SK-N-SH (cell line): ENCODE results near the gene MT1H.

Experiments used
- EP300 ChIP-seq, 2 experiments: IDR thresholded peaks; 2 replicates each; pipeline versions ENCODE4 v1.4.0 to v1.6.1; 2012; ENCODE audit warnings: borderline replicate concordance in 1 of 2, low read depth in 1 of 2, low read length in 1 of 2
- JUND ChIP-seq: IDR thresholded peaks from 2 replicates; pipeline ENCODE4 v1.4.0; 2012
- MAX ChIP-seq: IDR thresholded peaks from 2 replicates; pipeline ENCODE4 v1.4.0; 2012; ENCODE audit warnings: low read depth
- MXI1 ChIP-seq: IDR thresholded peaks from 2 replicates; pipeline ENCODE4 v1.6.1; 2012; ENCODE audit warnings: mild to moderate bottlenecking, low read depth, low read length, improper control_type of control experiment
- RFX5 ChIP-seq: IDR thresholded peaks from 2 replicates; pipeline ENCODE4 v1.6.1; 2012; ENCODE audit warnings: mild to moderate bottlenecking, improper control_type of control experiment, low read length
- RXRA ChIP-seq: IDR thresholded peaks from 2 replicates; pipeline ENCODE4 v1.4.0; 2012; ENCODE audit warnings: low read depth, mild to moderate bottlenecking, borderline replicate concordance
- SIN3A ChIP-seq: IDR thresholded peaks from 2 replicates; pipeline ENCODE4 v1.6.1; 2012; ENCODE audit warnings: low read depth, mild to moderate bottlenecking, low read length, moderate library complexity, borderline replicate concordance
- SMC3 ChIP-seq: IDR thresholded peaks from 2 replicates; pipeline ENCODE4 v1.6.1; 2012; ENCODE audit warnings: low read depth, low read length, improper control_type of control experiment
- USF2 ChIP-seq: fragments of 150-350 bp; IDR thresholded peaks from 2 replicates; pipeline ENCODE4 v1.6.1; 2017; ENCODE audit warnings: antibody characterized with exemption, low read length, low read depth, borderline replicate concordance
- YY1 ChIP-seq: IDR thresholded peaks from 2 replicates; pipeline ENCODE4 v1.4.0; 2012; ENCODE audit warnings: low read depth, mild to moderate bottlenecking
- TF ChIP-seq, protein P1 (sequence below): fragments of 200-600 bp; sonication (generic); IDR thresholded peaks from 2 replicates; pipeline ENCODE4 v1.6.1; 2017; ENCODE audit warnings: antibody characterized with exemption, mild to moderate bottlenecking, moderate library complexity
- TF ChIP-seq, protein P2 (sequence below): fragments of 150-350 bp; IDR thresholded peaks from 2 replicates; pipeline ENCODE4 v1.6.1; 2016; ENCODE audit warnings: mild to moderate bottlenecking, low read depth, low read length
- TF ChIP-seq, protein P3 (sequence below): IDR thresholded peaks from 2 replicates; pipeline ENCODE4; 2012
- TF ChIP-seq, protein P4 (sequence below): IDR thresholded peaks from 2 replicates; pipeline ENCODE4 v1.6.1; 2012; ENCODE audit warnings: mild to moderate bottlenecking, low read depth, low read length, moderate library complexity

DNA sequence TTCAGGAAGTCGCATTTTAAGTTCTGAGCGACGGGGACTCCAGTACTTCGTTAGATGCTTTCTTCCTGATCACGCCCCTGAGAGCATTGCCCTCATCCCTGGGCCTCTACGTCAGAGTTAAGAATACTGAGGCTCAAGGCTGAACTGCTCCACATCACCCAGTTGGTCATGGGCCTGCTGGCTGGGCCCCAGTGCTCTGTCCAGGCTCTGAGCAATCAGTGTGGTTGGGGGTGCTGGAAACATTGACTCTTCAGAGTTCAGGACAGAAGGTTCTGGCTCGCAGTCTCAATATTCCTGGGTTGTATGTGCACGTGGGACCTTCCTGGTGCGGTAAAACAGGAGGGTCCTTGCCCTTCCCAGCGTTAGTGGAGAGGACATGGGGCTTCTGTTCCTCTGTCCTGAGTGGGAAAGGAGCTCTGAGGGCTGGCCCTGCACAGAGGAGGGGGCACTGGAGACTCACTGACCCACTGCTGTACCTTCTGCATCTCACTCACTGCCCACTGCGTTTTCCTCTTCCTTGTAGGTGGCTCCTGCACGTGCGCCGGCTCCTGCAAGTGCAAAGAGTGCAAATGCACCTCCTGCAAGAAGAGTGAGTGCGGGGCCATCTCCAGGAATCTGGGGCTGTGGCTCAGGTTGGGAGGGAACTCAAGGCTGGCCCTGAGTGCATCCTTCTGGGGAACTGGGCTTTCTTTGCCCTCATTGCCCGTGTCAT lies 43.5 kb upstream of the MT1H start:
- TF ChIP-seq, protein P1, sequence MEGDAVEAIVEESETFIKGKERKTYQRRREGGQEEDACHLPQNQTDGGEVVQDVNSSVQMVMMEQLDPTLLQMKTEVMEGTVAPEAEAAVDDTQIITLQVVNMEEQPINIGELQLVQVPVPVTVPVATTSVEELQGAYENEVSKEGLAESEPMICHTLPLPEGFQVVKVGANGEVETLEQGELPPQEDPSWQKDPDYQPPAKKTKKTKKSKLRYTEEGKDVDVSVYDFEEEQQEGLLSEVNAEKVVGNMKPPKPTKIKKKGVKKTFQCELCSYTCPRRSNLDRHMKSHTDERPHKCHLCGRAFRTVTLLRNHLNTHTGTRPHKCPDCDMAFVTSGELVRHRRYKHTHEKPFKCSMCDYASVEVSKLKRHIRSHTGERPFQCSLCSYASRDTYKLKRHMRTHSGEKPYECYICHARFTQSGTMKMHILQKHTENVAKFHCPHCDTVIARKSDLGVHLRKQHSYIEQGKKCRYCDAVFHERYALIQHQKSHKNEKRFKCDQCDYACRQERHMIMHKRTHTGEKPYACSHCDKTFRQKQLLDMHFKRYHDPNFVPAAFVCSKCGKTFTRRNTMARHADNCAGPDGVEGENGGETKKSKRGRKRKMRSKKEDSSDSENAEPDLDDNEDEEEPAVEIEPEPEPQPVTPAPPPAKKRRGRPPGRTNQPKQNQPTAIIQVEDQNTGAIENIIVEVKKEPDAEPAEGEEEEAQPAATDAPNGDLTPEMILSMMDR: no peak
- TF ChIP-seq YY1: no peak
- no peak for TF ChIP-seq SMC3
- TF ChIP-seq, protein P2, sequence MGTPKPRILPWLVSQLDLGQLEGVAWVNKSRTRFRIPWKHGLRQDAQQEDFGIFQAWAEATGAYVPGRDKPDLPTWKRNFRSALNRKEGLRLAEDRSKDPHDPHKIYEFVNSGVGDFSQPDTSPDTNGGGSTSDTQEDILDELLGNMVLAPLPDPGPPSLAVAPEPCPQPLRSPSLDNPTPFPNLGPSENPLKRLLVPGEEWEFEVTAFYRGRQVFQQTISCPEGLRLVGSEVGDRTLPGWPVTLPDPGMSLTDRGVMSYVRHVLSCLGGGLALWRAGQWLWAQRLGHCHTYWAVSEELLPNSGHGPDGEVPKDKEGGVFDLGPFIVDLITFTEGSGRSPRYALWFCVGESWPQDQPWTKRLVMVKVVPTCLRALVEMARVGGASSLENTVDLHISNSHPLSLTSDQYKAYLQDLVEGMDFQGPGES: no peak
- TF ChIP-seq, protein P3, sequence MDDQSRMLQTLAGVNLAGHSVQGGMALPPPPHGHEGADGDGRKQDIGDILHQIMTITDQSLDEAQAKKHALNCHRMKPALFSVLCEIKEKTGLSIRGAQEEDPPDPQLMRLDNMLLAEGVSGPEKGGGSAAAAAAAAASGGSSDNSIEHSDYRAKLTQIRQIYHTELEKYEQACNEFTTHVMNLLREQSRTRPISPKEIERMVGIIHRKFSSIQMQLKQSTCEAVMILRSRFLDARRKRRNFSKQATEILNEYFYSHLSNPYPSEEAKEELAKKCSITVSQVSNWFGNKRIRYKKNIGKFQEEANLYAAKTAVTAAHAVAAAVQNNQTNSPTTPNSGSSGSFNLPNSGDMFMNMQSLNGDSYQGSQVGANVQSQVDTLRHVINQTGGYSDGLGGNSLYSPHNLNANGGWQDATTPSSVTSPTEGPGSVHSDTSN: no peak
- no peak for TF ChIP-seq RXRA
- TF ChIP-seq SIN3A: no peak
- TF ChIP-seq MXI1: no peak
- TF ChIP-seq EP300 (IDR thresholded peaks at IDR 0.05; ENCODE audit: borderline replicate concordance in 1 of 2, low read depth in 1 of 2, low read length in 1 of 2): no peak
- TF ChIP-seq JUND: no peak
- TF ChIP-seq USF2: no peak
- TF ChIP-seq, protein P4, sequence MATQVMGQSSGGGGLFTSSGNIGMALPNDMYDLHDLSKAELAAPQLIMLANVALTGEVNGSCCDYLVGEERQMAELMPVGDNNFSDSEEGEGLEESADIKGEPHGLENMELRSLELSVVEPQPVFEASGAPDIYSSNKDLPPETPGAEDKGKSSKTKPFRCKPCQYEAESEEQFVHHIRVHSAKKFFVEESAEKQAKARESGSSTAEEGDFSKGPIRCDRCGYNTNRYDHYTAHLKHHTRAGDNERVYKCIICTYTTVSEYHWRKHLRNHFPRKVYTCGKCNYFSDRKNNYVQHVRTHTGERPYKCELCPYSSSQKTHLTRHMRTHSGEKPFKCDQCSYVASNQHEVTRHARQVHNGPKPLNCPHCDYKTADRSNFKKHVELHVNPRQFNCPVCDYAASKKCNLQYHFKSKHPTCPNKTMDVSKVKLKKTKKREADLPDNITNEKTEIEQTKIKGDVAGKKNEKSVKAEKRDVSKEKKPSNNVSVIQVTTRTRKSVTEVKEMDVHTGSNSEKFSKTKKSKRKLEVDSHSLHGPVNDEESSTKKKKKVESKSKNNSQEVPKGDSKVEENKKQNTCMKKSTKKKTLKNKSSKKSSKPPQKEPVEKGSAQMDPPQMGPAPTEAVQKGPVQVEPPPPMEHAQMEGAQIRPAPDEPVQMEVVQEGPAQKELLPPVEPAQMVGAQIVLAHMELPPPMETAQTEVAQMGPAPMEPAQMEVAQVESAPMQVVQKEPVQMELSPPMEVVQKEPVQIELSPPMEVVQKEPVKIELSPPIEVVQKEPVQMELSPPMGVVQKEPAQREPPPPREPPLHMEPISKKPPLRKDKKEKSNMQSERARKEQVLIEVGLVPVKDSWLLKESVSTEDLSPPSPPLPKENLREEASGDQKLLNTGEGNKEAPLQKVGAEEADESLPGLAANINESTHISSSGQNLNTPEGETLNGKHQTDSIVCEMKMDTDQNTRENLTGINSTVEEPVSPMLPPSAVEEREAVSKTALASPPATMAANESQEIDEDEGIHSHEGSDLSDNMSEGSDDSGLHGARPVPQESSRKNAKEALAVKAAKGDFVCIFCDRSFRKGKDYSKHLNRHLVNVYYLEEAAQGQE: peak; percentile 37; the same call in 1 of the 2 replicates
- TF ChIP-seq RFX5: no peak
- no peak for TF ChIP-seq MAX
